ENCODE results near the gene LPIN3.

Gene LPIN3

GRCh38 chr20:41392295-41392694, 51.7 kb downstream of the LPIN3 start:
- TF ChIP-seq CTCF (conservative IDR thresholded peaks at IDR 0.05; ENCODE audit: low read length) (no peak), EZH2phosphoT487 (IDR thresholded peaks at IDR 0.05; ENCODE audit: borderline replicate concordance) (no peak)
- H3K9me2 ChIP-seq (replicated peaks; ENCODE audit: low read depth, low read length): no peaks in the 10 kb centered on the region
- H3K27me3 ChIP-seq (ENCODE audit: insufficient read depth, low read length, poor library complexity, severe bottlenecking): no peaks in the 10 kb centered on the region
- H3K36me3 ChIP-seq (ENCODE audit: insufficient read depth, low read length): no peaks in the 10 kb centered on the region
- H3K9me3 ChIP-seq (ENCODE audit: insufficient read depth, low read depth, low read length): no peaks in the 10 kb centered on the region
- H2AFZ ChIP-seq (ENCODE audit: low read length): no peak overlapping the region
- H3K4me3 ChIP-seq (ENCODE audit: low read length, poor library complexity, severe bottlenecking): no peak overlapping the region
- H3K4me1 ChIP-seq (ENCODE audit: insufficient read depth, low read length, poor library complexity, severe bottlenecking): no peaks in the 10 kb centered on the region
- no peaks in the 10 kb centered on the region for H3K79me2 ChIP-seq (ENCODE audit: insufficient read depth, low read length)
- no peaks in the 10 kb centered on the region for H3F3A ChIP-seq (ENCODE audit: low read depth)
- H4K20me1 ChIP-seq (ENCODE audit: insufficient read depth, low read length, poor library complexity, severe bottlenecking): no peaks in the 10 kb centered on the region
- no peak overlapping the region for H3K9ac ChIP-seq (ENCODE audit: low read depth, low read length, poor library complexity, severe bottlenecking)
- H3K4me2 ChIP-seq (ENCODE audit: low read depth, low read length, poor library complexity, severe bottlenecking): no peak overlapping the region

- TF ChIP-seq CTCF (conservative IDR thresholded peaks at IDR 0.05; ENCODE audit: low read length) (no peak), EZH2phosphoT487 (IDR thresholded peaks at IDR 0.05; ENCODE audit: borderline replicate concordance) (no peak)
- Histone ChIP-seq H3F3A (ENCODE audit: low read depth) (no peaks in the 10 kb centered on the region), H3K4me1 (ENCODE audit: insufficient read depth, low read length, poor library complexity, severe bottlenecking) (no peaks in the 10 kb centered on the region), H2AFZ (ENCODE audit: low read length) (no peak overlapping the region), H3K27me3 (ENCODE audit: insufficient read depth, low read length, poor library complexity, severe bottlenecking) (no peaks in the 10 kb centered on the region), H3K9me2 (replicated peaks; ENCODE audit: low read depth, low read length) (no peaks in the 10 kb centered on the region), H3K4me2 (ENCODE audit: low read depth, low read length, poor library complexity, severe bottlenecking) (no peak overlapping the region), H3K9ac (ENCODE audit: low read depth, low read length, poor library complexity, severe bottlenecking) (no peak overlapping the region), H3K79me2 (ENCODE audit: insufficient read depth, low read length) (no peaks in the 10 kb centered on the region), H3K36me3 (ENCODE audit: insufficient read depth, low read length) (no peaks in the 10 kb centered on the region), H4K20me1 (ENCODE audit: insufficient read depth, low read length, poor library complexity, severe bottlenecking) (no peaks in the 10 kb centered on the region), H3K9me3 (ENCODE audit: insufficient read depth, low read depth, low read length) (no peaks in the 10 kb centered on the region), H3K4me3 (ENCODE audit: low read length, poor library complexity, severe bottlenecking) (no peak overlapping the region)
Measured at GRCh38 chr20:41392871-41393704, 52.5 kb downstream of the LPIN3 start.

- no peaks in the 10 kb centered on the region for H4K20me1 ChIP-seq (ENCODE audit: insufficient read depth, low read length, poor library complexity, severe bottlenecking)
- H2AFZ ChIP-seq (ENCODE audit: low read length): no peak overlapping the region
- H3K79me2 ChIP-seq (ENCODE audit: insufficient read depth, low read length): no peaks in the 10 kb centered on the region
- no peak overlapping the region for H3K4me3 ChIP-seq (ENCODE audit: low read length, poor library complexity, severe bottlenecking)
- no peaks in the 10 kb centered on the region for H3K9me2 ChIP-seq (replicated peaks; ENCODE audit: low read depth, low read length)
- no peak for TF ChIP-seq EZH2phosphoT487 (IDR thresholded peaks at IDR 0.05; ENCODE audit: borderline replicate concordance)
- TF ChIP-seq CTCF (conservative IDR thresholded peaks at IDR 0.05; ENCODE audit: low read length): no peak
- H3F3A ChIP-seq (ENCODE audit: low read depth): no peaks in the 10 kb centered on the region
- no peaks in the 10 kb centered on the region for H3K4me1 ChIP-seq (ENCODE audit: insufficient read depth, low read length, poor library complexity, severe bottlenecking)
- no peaks in the 10 kb centered on the region for H3K36me3 ChIP-seq (ENCODE audit: insufficient read depth, low read length)
- H3K27me3 ChIP-seq (ENCODE audit: insufficient read depth, low read length, poor library complexity, severe bottlenecking): no peaks in the 10 kb centered on the region
- no peaks in the 10 kb centered on the region for H3K9me3 ChIP-seq (ENCODE audit: insufficient read depth, low read depth, low read length)
- no peak overlapping the region for H3K4me2 ChIP-seq (ENCODE audit: low read depth, low read length, poor library complexity, severe bottlenecking)
- no peak overlapping the region for H3K9ac ChIP-seq (ENCODE audit: low read depth, low read length, poor library complexity, severe bottlenecking)
Measured at GRCh38 chr20:41393705-41394066, 53.1 kb downstream of the LPIN3 start.
